H1 (cell line): Measurements from ENCODE around the gene SYT15.

ENCODE experiments used
- CTCF ChIP-seq, 3 experiments: IDR thresholded peaks; 1 replicate in 2 of 3; 2 replicates in 1 of 3; pipeline versions ENCODE4 v1.5.1 to v1.6.1; 2011; ENCODE audit warnings: low read length in 3 of 3, mild to moderate bottlenecking in 3 of 3, inconsistent platforms in 2 of 3, low read depth in 1 of 3, moderate library complexity in 1 of 3; ENCODE audit not compliant: insufficient read depth in 1 of 3; ENCODE audit errors: control extremely low read depth in 1 of 3
- EZH2 ChIP-seq: fragments of 200-600 bp; sonication (generic); IDR thresholded peaks from 2 replicates; pipeline ENCODE4 v1.7.1; 2012; ENCODE audit warnings: low read depth, mild to moderate bottlenecking, moderate library complexity, low read length, inconsistent platforms; ENCODE audit not compliant: severe bottlenecking
- KDM5A ChIP-seq: fragments of 200-600 bp; IDR thresholded peaks from 2 replicates; pipeline ENCODE4 v1.7.1; 2012; ENCODE audit warnings: mild to moderate bottlenecking, low read length, inconsistent platforms, mixed read lengths
- MAX ChIP-seq: IDR thresholded peaks from 2 replicates; pipeline ENCODE4 v1.6.1; 2012; ENCODE audit warnings: inconsistent platforms
- RAD21 ChIP-seq, 2 experiments: IDR thresholded peaks in 1 of 2; conservative IDR thresholded peaks in 1 of 2; 2 replicates each; pipeline ENCODE4 v1.6.1; 2011; ENCODE audit warnings: low read depth in 2 of 2, low read length in 2 of 2, improper control_type of control experiment in 1 of 2, inconsistent platforms in 1 of 2, mild to moderate bottlenecking in 1 of 2, moderate library complexity in 1 of 2
- SP2 ChIP-seq: IDR thresholded peaks from 2 replicates; pipeline ENCODE4 v1.6.1; 2012; ENCODE audit warnings: mild to moderate bottlenecking, low read length, inconsistent platforms
- USF2 ChIP-seq: IDR thresholded peaks from 2 replicates; pipeline ENCODE4 v1.6.1; 2011; ENCODE audit warnings: low read length, improper control_type of control experiment
- YY1 ChIP-seq: IDR thresholded peaks from 2 replicates; pipeline ENCODE4 v1.6.1; 2011; ENCODE audit warnings: low read depth, mild to moderate bottlenecking, low read length

- TF ChIP-seq EZH2 (no peak), CTCF (IDR thresholded peaks at IDR 0.05; ENCODE audit: control extremely low read depth in 1 of 3, insufficient read depth in 1 of 3, low read depth in 1 of 3, low read length in 3 of 3) (no peak), SP2 (no peak), USF2 (no peak), YY1 (no peak), KDM5A (no peak), RAD21 (IDR thresholded peaks at IDR 0.05 in 1 of 2, conservative IDR thresholded peaks at IDR 0.05 in 1 of 2; ENCODE audit: low read depth in 2 of 2, low read length in 2 of 2) (no peak), MAX (no peak)
Measured at GRCh38 chr10:46534828-46535524, 44.0 kb upstream of the SYT15 start.
